HG03135 (cell line): ENCODE data around the gene SYNDIG1.

ENCODE experiments used
- ATAC-seq: cut with Tn5 transposase; IDR thresholded peaks from one replicate; pipeline ENCODE4 v1.9.1; 2021; ENCODE audit warnings: mild to moderate bottlenecking, moderate library complexity; ENCODE audit not compliant: unreplicated experiment

SYNDIG1 gene

GRCh38 chr20:24669701-24670100 is 200.3 kb downstream of the SYNDIG1 start:
- no peak for ATAC-seq

- no peak for ATAC-seq
Measured at GRCh38 chr20:24670341-24670872, 201.0 kb downstream of the SYNDIG1 start.

- ATAC-seq, result no peak
Measured at GRCh38 chr20:24670981-24671380, 201.6 kb downstream of the SYNDIG1 start.

- ATAC-seq, result no peak
Measured at GRCh38 chr20:24672181-24672880, 202.9 kb downstream of the SYNDIG1 start.

GRCh38 chr20:24672886-24673677 is 203.7 kb downstream of the SYNDIG1 start:
- no peak for ATAC-seq

- no peak for ATAC-seq
Measured at GRCh38 chr20:24673678-24674570, 204.5 kb downstream of the SYNDIG1 start.

GRCh38 chr20:24674921-24675605 is 205.6 kb downstream of the SYNDIG1 start:
- no peak for ATAC-seq

- ATAC-seq, result no peak
Measured at GRCh38 chr20:24675651-24676352, 206.4 kb downstream of the SYNDIG1 start.

- ATAC-seq, result no peak
Measured at GRCh38 chr20:24676353-24676977, 207.0 kb downstream of the SYNDIG1 start.

- no peak for ATAC-seq
Measured at GRCh38 chr20:24676978-24677370, 207.5 kb downstream of the SYNDIG1 start.

GRCh38 chr20:24677626-24678315 is 208.3 kb downstream of the SYNDIG1 start:
- no peak for ATAC-seq

GRCh38 chr20:24678351-24679106 is 209.1 kb downstream of the SYNDIG1 start:
- ATAC-seq, result no peak

- no peak for ATAC-seq
Measured at GRCh38 chr20:24679448-24680047, 210.1 kb downstream of the SYNDIG1 start.

- no peak for ATAC-seq
Measured at GRCh38 chr20:24681634-24682495, 212.4 kb downstream of the SYNDIG1 start.

- no peak for ATAC-seq
Measured at GRCh38 chr20:24682496-24682985, 213.1 kb downstream of the SYNDIG1 start.

GRCh38 chr20:24683676-24684075 is 214.2 kb downstream of the SYNDIG1 start:
- no peak for ATAC-seq
